Kidney (tissue), 14 donors: ENCODE data around the gene NT5E. TPM values are rescaled to one million over a fixed set of nuclear protein-coding genes. Genes with fewer than 3 reads are reported as not detected.

ENCODE experiments used
- DNase-seq, 5 donors: peaks; one replicate each; pipeline ENCODE4 v3.0.0-alpha.2; 2013 to 2020
- FAIRE-seq: peaks from 2 replicates; lab custom pipeline; 2012; peaks lifted over from hg19 to GRCh38; lab: Jason Lieb, UNC
- H3K27ac ChIP-seq, 2 donors: one replicate each; pipeline ENCODE4 v1.7.0; 2013; ENCODE audit warnings: low read depth in 2 of 2, low read length in 2 of 2, inconsistent platforms in 1 of 2
- H3K27me3 ChIP-seq: one replicate; pipeline ENCODE4 v1.7.1; 2013; ENCODE audit warnings: low read length, inconsistent platforms; ENCODE audit not compliant: control insufficient read depth, insufficient read depth
- H3K36me3 ChIP-seq, 3 donors: one replicate each; pipeline versions ENCODE4 v1.7.0 to v1.7.1; 2013; ENCODE audit warnings: low read length in 3 of 3, control low read depth in 1 of 3, inconsistent platforms in 1 of 3; ENCODE audit not compliant: insufficient read depth in 3 of 3, control insufficient read depth in 2 of 3
- H3K4me1 ChIP-seq, 3 donors: one replicate each; pipeline versions ENCODE4 v1.7.0 to v1.7.1; 2013; ENCODE audit warnings: low read length in 3 of 3, inconsistent platforms in 1 of 3, low read depth in 1 of 3; ENCODE audit not compliant: control insufficient read depth in 2 of 3, insufficient read depth in 2 of 3
- H3K4me3 ChIP-seq, 3 donors: one replicate each; pipeline versions ENCODE4 v1.7.0 to v1.8.1; 2013; ENCODE audit warnings: low read length in 3 of 3, control low read depth in 1 of 3, inconsistent platforms in 1 of 3
- H3K9ac ChIP-seq, 3 donors: one replicate each; pipeline versions ENCODE4 v1.7.0 to v1.7.1; 2013; ENCODE audit warnings: low read length in 3 of 3, control low read depth in 1 of 3, inconsistent platforms in 1 of 3
- H3K9me3 ChIP-seq, 3 donors: one replicate each; pipeline versions ENCODE4 v1.7.0 to v1.7.1; 2013; ENCODE audit warnings: low read length in 3 of 3, control low read depth in 1 of 3, inconsistent platforms in 1 of 3; ENCODE audit not compliant: control insufficient read depth in 2 of 3, insufficient read depth in 1 of 3
- CTCF ChIP-seq: IDR thresholded peaks from 3 replicates; pipeline ENCODE4 v1.5.1; 2012; ENCODE audit warnings: mild to moderate bottlenecking, moderate library complexity, borderline replicate concordance; ENCODE audit not compliant: insufficient read depth; ENCODE audit errors: extremely low read depth
- intact Hi-C: fragments of 100-400 bp; cut with DNase I; formaldehyde crosslinking; loops from one replicate; pipeline ENCODE4 v1.11.1; 2022
- polyA plus RNA-seq: library from polyadenylated mRNA; stranded (reverse); fragments of 350-450 nt; fragmentation: Illumina TruSeq; extraction: RNeasy Lipid Tissue Mini Kit (QIAGEN cat#74804); gene quantifications from one replicate; pipeline ENCODE4 v1.2.3, GENCODE V29; 2014; ENCODE audit warnings: low read depth, low replicate concordance; ENCODE audit not compliant: insufficient read depth
- total RNA-seq: library from RNA; stranded (reverse); fragmentation: NEBNext Ultra II Directional; extraction: Animal tissue kit (Norgen Biotek cat#: 25700); gene quantifications from one replicate; pipeline ENCODE4 v1.2.1, GENCODE V29; 2021
- donor health status: control.
- donor health status: control.
- donor health status: control.
- donor health status: control.
- donor health status: control.
- donor health status: DM: yes; HTN: yes; CAD: no.
- donor health status: Normal renal cell carcinoma (clear cell type).

NT5E gene
- total and polyA plus RNA-seq, 2 donors from 2014 or later, result 13.1 to 41.0 TPM

- no peak for FAIRE-seq
Observed at GRCh38 chr6:85456782-85457181, 6.9 kb downstream of the NT5E start.

DNA sequence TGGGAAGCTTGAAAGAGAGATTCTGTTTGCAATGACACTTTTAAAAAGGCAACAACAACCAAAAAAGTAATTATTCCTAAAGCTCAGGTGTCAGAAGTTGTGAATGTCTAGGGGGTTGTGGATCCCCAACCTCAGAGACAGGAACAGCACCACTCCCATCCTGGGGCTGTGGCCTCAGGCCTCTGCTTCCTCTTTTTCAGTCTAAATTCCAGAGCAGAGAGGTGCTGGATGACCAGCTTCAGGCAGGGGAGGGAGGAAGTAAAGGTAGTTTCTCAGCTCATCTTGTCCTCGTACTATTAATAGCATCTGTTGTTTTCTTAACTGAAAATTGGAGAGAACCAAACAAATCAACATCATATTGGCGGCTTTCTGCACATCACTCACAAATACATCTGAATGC, 8.3 kb downstream of the NT5E start:
- Histone ChIP-seq H3K4me3 (no peak overlapping the region), H3K9me3 (no peaks in the 10 kb centered on the region), H3K4me1 (peaks cover 0 to 5% (median 3%) of the 10 kb centered on the region in 3 donors), H3K27ac (no peak overlapping the region), H3K9ac (no peak overlapping the region), H3K36me3 (no peaks in the 10 kb centered on the region), H3K27me3 (no peaks in the 10 kb centered on the region)
- TF ChIP-seq CTCF, result no peak
- DNase-seq (no peak), FAIRE-seq (no peak)
- intact Hi-C loops, result no loop called here

More at GRCh38 chr6:85456782-85457181, 6.9 kb downstream of the NT5E start:
- DNase-seq, result no peak
- peaks cover 3% of the 10 kb centered on the region for H3K27me3 ChIP-seq
- no peaks in the 10 kb centered on the region for H3K9me3 ChIP-seq
- peaks cover 0 to 3% (median 0%) of the 10 kb centered on the region in 3 donors for H3K4me1 ChIP-seq
- no peak for TF ChIP-seq CTCF
- no peak overlapping the region for H3K27ac ChIP-seq
- no peaks in the 10 kb centered on the region for H3K36me3 ChIP-seq
- no peak overlapping the region for H3K9ac ChIP-seq
- no peak overlapping the region for H3K4me3 ChIP-seq
- intact Hi-C loops, result no loop called here

DNA sequence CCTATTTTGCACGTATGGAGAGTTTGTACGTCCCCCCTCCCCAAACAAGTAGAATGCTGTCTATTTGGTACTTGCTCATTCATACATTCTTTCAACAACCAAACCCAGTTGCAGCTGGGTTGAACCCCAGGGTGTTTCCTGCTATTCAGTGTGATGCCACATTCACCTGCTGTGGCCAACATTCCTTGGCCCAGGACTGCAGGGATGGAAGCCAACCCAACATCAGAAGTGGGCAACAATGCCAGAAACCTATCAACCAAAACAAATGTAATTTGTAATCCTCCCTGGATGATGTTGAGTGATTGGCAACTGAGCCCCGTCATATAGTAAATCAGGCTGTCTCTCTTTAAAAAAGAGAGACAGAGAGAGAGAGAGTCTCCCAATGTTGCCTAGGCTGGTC, 8.9 kb downstream of the NT5E start:
- Histone ChIP-seq H3K4me1 (peaks cover 0 to 5% (median 3%) of the 10 kb centered on the region in 3 donors), H3K27me3 (no peaks in the 10 kb centered on the region), H3K9me3 (no peaks in the 10 kb centered on the region), H3K4me3 (no peak overlapping the region), H3K36me3 (no peaks in the 10 kb centered on the region), H3K27ac (no peak overlapping the region), H3K9ac (no peak overlapping the region)
- FAIRE-seq (no peak), DNase-seq (no peak)
- no peak for TF ChIP-seq CTCF
- intact Hi-C loops, result no loop called here
